Measurements from ENCODE around the gene CORO1C. TPM values are rescaled to one million over a fixed set of nuclear protein-coding genes. Genes with fewer than 3 reads are reported as not detected.

Gene CORO1C
- total RNA-seq, 1 donor from 2014 or later = 391 TPM

- no peaks in the 10 kb centered on the region for H3K9me3 ChIP-seq (ENCODE audit: insufficient read depth, low read depth, low read length)
- DNase-seq (ENCODE audit: low read depth) (peak; percentile 41), FAIRE-seq (no peak)
- peak overlapping the region; percentile 97 for H3K4me2 ChIP-seq (ENCODE audit: low read length)
- Mint-ChIP-seq H3K4me1 (ENCODE audit: low read depth, unreplicated experiment) (peaks cover 41% of the 10 kb centered on the region), H3K9me3 (ENCODE audit: unreplicated experiment) (no peaks in the 10 kb centered on the region), H3K36me3 (ENCODE audit: low read depth, unreplicated experiment) (peaks cover 1% of the 10 kb centered on the region), H3K27me3 (ENCODE audit: low read depth, unreplicated experiment) (no peaks in the 10 kb centered on the region), H3K27ac (ENCODE audit: unreplicated experiment) (peak overlapping the region; percentile 87), H3K4me3 (ENCODE audit: unreplicated experiment) (peak overlapping the region; percentile 90)
- TF ChIP-seq EZH2 (IDR thresholded peaks at IDR 0.05; ENCODE audit: insufficient read depth, low read length) (no peak), CTCF (IDR thresholded peaks at IDR 0.05; ENCODE audit: insufficient read depth, low read depth, low read length) (no peak)
- H3K79me2 ChIP-seq (ENCODE audit: insufficient read depth, low read length) = peaks cover 71% of the 10 kb centered on the region
- H3K36me3 ChIP-seq (ENCODE audit: insufficient read depth, low read length) = peaks cover 5% of the 10 kb centered on the region
- H3K9ac ChIP-seq (ENCODE audit: low read length) = peak overlapping the region; percentile 96
- peak overlapping the region; percentile 97 for H3K27ac ChIP-seq (ENCODE audit: low read depth, low read length)
- H2AFZ ChIP-seq (ENCODE audit: low read depth, low read length) = no peak overlapping the region
- H3K4me3 ChIP-seq (ENCODE audit: insufficient read depth, low read depth, low read length) = peak overlapping the region; percentile 84
- peaks cover 41% of the 10 kb centered on the region for H3K4me1 ChIP-seq (ENCODE audit: insufficient read depth, low read length)
- no peaks in the 10 kb centered on the region for H3K27me3 ChIP-seq (ENCODE audit: insufficient read depth, low read length)
- H4K20me1 ChIP-seq (ENCODE audit: insufficient read depth, low read length) = peaks cover 19% of the 10 kb centered on the region
Observed at GRCh38 chr12:108728820-108729611, 2.3 kb downstream of the CORO1C start.

- Histone ChIP-seq H3K4me3 (ENCODE audit: insufficient read depth, low read depth, low read length) (peak overlapping the region; percentile 84), H3K79me2 (ENCODE audit: insufficient read depth, low read length) (peaks cover 78% of the 10 kb centered on the region), H3K27me3 (ENCODE audit: insufficient read depth, low read length) (no peaks in the 10 kb centered on the region), H3K36me3 (ENCODE audit: insufficient read depth, low read length) (peaks cover 5% of the 10 kb centered on the region), H4K20me1 (ENCODE audit: insufficient read depth, low read length) (peaks cover 19% of the 10 kb centered on the region), H3K4me1 (ENCODE audit: insufficient read depth, low read length) (peaks cover 47% of the 10 kb centered on the region), H3K4me2 (ENCODE audit: low read length) (peak overlapping the region; percentile 97), H2AFZ (ENCODE audit: low read depth, low read length) (no peak overlapping the region), H3K27ac (ENCODE audit: low read depth, low read length) (peak overlapping the region; percentile 97), H3K9me3 (ENCODE audit: insufficient read depth, low read depth, low read length) (no peaks in the 10 kb centered on the region), H3K9ac (ENCODE audit: low read length) (peak overlapping the region; percentile 96)
- Mint-ChIP-seq H3K4me1 (ENCODE audit: low read depth, unreplicated experiment) (peaks cover 50% of the 10 kb centered on the region), H3K27me3 (ENCODE audit: low read depth, unreplicated experiment) (no peaks in the 10 kb centered on the region), H3K4me3 (ENCODE audit: unreplicated experiment) (peak overlapping the region; percentile 90), H3K27ac (ENCODE audit: unreplicated experiment) (peak overlapping the region; percentile 87), H3K36me3 (ENCODE audit: low read depth, unreplicated experiment) (peaks cover 1% of the 10 kb centered on the region), H3K9me3 (ENCODE audit: unreplicated experiment) (no peaks in the 10 kb centered on the region)
- FAIRE-seq (no peak), DNase-seq (ENCODE audit: low read depth) (peak; percentile 42)
- TF ChIP-seq CTCF (IDR thresholded peaks at IDR 0.05; ENCODE audit: insufficient read depth, low read depth, low read length) = no peak
- no peak for TF ChIP-seq EZH2 (IDR thresholded peaks at IDR 0.05; ENCODE audit: insufficient read depth, low read length)
Observed at GRCh38 chr12:108727868-108728735, 3.2 kb downstream of the CORO1C start.

Data from astrocyte (in vitro differentiated cells and primary cell).